HCT116 (cell line): Measurements from ENCODE around the gene UBE2E2. TPM values are rescaled to one million over a fixed set of nuclear protein-coding genes. Genes with fewer than 3 reads are reported as not detected.

Source experiments
- ATAC-seq: fragments of 200-7000 bp; cut with Tn5 transposase; 2 replicates; pipeline ENCODE4 v1.9.1; 2020; ENCODE audit warnings: mild to moderate bottlenecking, moderate library complexity
- BruUV-seq: library from RNA; stranded (reverse); fragments of 400-500 nt; replicated peaks from 2 replicates; lab custom pipeline; 2021; lab: Mats Ljungman, UMichigan
- CTCF ChIA-PET: fragments of 300-600 bp; sonication (Branson Sonifier 250); formaldehyde crosslinking; loops from one replicate; lab custom pipeline; 2021; ENCODE audit warnings: antibody characterized with exemption; lab: Charles Lee
- POLR2A ChIA-PET: fragments of 300-600, 350-600 bp; sonication (Branson Sonifier 250); formaldehyde crosslinking; loops from one replicate; lab custom pipeline; 2021; ENCODE audit warnings: antibody characterized with exemption; lab: Charles Lee
- RAD21 ChIA-PET, 2 experiments: fragments of 300-600 bp; sonication (Branson Sonifier 250); formaldehyde crosslinking; loops; one replicate each; lab custom pipeline; 2023; ENCODE audit warnings: low total read pairs in 2 of 2; ENCODE audit not compliant: uncharacterized antibody in 2 of 2, unreplicated experiment in 2 of 2, low non-redundant PET in 1 of 2; lab: Charles Lee
- DNase-seq: peaks from one replicate; pipeline ENCODE4 v3.0.0-alpha.2; 2010; ENCODE audit warnings: low read depth, low spot score
- H2AFZ ChIP-seq: fragments of 200-600 bp; shearing (Covaris generic), sonication (generic); 2 replicates; pipeline ENCODE4 v1.6.1; 2017; ENCODE audit warnings: low read depth, mixed run types, mixed read lengths, antibody characterized with exemption, low read length; ENCODE audit not compliant: poor library complexity, severe bottlenecking
- H3K27ac ChIP-seq: 2 replicates; pipeline ENCODE4 v1.5.1; 2012; ENCODE audit warnings: low read depth, low read length
- H3K27me3 ChIP-seq: fragments of 200-600 bp; sonication (generic); 2 replicates; pipeline ENCODE4 v1.6.1; 2016; ENCODE audit warnings: mixed run types, low read length, mixed read lengths; ENCODE audit not compliant: insufficient read depth
- H3K36me3 ChIP-seq, 2 experiments: fragments of 200-500 bp in 1 of 2; fragments of 200-600 bp in 1 of 2; sonication (Bioruptor generic) in 1 of 2; sonication (generic) in 1 of 2; 2 replicates each; pipeline versions ENCODE4 v1.5.1 to v1.6.1; 2014 to 2016; ENCODE audit warnings: low read length in 2 of 2, inconsistent platforms in 1 of 2, mixed read lengths in 1 of 2, mixed run types in 1 of 2; ENCODE audit not compliant: insufficient read depth in 2 of 2, control insufficient read depth in 1 of 2
- H3K4me1 ChIP-seq, 2 experiments: fragments of 200-600 bp in 1 of 2; sonication (generic) in 1 of 2; 2 replicates each; pipeline versions ENCODE4 v1.5.1 to v1.6.1; 2012 to 2017; ENCODE audit warnings: low read length in 2 of 2, inconsistent platforms in 1 of 2, mild to moderate bottlenecking in 1 of 2, mixed read lengths in 1 of 2, mixed run types in 1 of 2, moderate library complexity in 1 of 2; ENCODE audit not compliant: insufficient read depth in 2 of 2, control insufficient read depth in 1 of 2
- H3K4me2 ChIP-seq: fragments of 200-600 bp; sonication (generic); 2 replicates; pipeline ENCODE4 v1.6.1; 2017; ENCODE audit warnings: mixed run types, low read length, mixed read lengths
- H3K4me3 ChIP-seq, 2 experiments: fragments of 200-600 bp in 1 of 2; sonication (generic) in 1 of 2; replicated peaks in 1 of 2; 2 replicates each; pipeline ENCODE4 v1.5.1; 2011 to 2016; ENCODE audit warnings: low read length in 2 of 2, control low read depth in 1 of 2, low read depth in 1 of 2, mild to moderate bottlenecking in 1 of 2, mixed read lengths in 1 of 2, mixed run types in 1 of 2
- H3K79me2 ChIP-seq: fragments of 200-600 bp; sonication (generic); 2 replicates; pipeline ENCODE4 v1.6.1; 2017; ENCODE audit warnings: mild to moderate bottlenecking, mixed run types, low read length, moderate library complexity, mixed read lengths; ENCODE audit not compliant: insufficient read depth
- H3K9ac ChIP-seq: fragments of 200-600 bp; sonication (generic); 2 replicates; pipeline ENCODE4 v1.6.1; 2016; ENCODE audit warnings: low read length, mixed read lengths
- H3K9me2 ChIP-seq: fragments of 200-600 bp; sonication (generic), shearing (Covaris generic); 2 replicates; pipeline ENCODE4 v1.6.1; 2017; ENCODE audit warnings: mixed run types, mild to moderate bottlenecking, moderate library complexity; ENCODE audit not compliant: insufficient read depth
- H3K9me3 ChIP-seq, 2 experiments: fragments of 200-500 bp in 1 of 2; fragments of 200-600 bp in 1 of 2; sonication (Bioruptor generic) in 1 of 2; sonication (generic) in 1 of 2; 2 replicates each; pipeline ENCODE4 v1.6.1; 2014 to 2017; ENCODE audit warnings: low read length in 2 of 2, mixed read lengths in 2 of 2, inconsistent platforms in 1 of 2, low read depth in 1 of 2, mild to moderate bottlenecking in 1 of 2, mixed run types in 1 of 2, moderate library complexity in 1 of 2; ENCODE audit not compliant: control insufficient read depth in 1 of 2, insufficient read depth in 1 of 2
- H4K20me1 ChIP-seq: fragments of 200-600 bp; sonication (generic), shearing (Covaris generic); 2 replicates; pipeline ENCODE4 v1.6.1; 2017; ENCODE audit warnings: mixed run types, mild to moderate bottlenecking, moderate library complexity; ENCODE audit not compliant: insufficient read depth
- CEBPB ChIP-seq: IDR thresholded peaks from 2 replicates; pipeline ENCODE4 v1.6.1; 2012; ENCODE audit warnings: low read depth
- EZH2 ChIP-seq: fragments of 200-600 bp; sonication (generic); IDR thresholded peaks from 2 replicates; pipeline ENCODE4 v1.6.1; 2017; ENCODE audit warnings: antibody characterized with exemption, mixed run types
- JUND ChIP-seq: IDR thresholded peaks from 2 replicates; pipeline ENCODE4 v1.6.1; 2012
- POLR2A ChIP-seq: IDR thresholded peaks from 2 replicates; pipeline ENCODE4 v1.7.0; 2011; ENCODE audit warnings: borderline replicate concordance; ENCODE audit not compliant: insufficient read depth, insufficient read length; ENCODE audit errors: extremely low read depth
- POLR2AphosphoS5 ChIP-seq: IDR thresholded peaks from 2 replicates; pipeline ENCODE4 v1.6.1; 2011; ENCODE audit warnings: mild to moderate bottlenecking, low read depth, low read length, moderate library complexity
- RAD21 ChIP-seq: IDR thresholded peaks from 2 replicates; pipeline ENCODE4 v1.6.1; 2012; ENCODE audit warnings: low read depth, mild to moderate bottlenecking
- SP1 ChIP-seq: IDR thresholded peaks from 2 replicates; pipeline ENCODE4 v1.6.1; 2012; ENCODE audit warnings: low read depth
- SRF ChIP-seq: IDR thresholded peaks from 2 replicates; pipeline ENCODE4 v1.6.1; 2012; ENCODE audit warnings: low read depth
- YY1 ChIP-seq: IDR thresholded peaks from 2 replicates; pipeline ENCODE4 v1.6.1; 2011; ENCODE audit warnings: low read length, low read depth, moderate library complexity, mild to moderate bottlenecking; ENCODE audit not compliant: insufficient replicate concordance; ENCODE audit errors: extremely low read depth
- ZNF274 ChIP-seq: fragments of 200-500 bp; sonication (Bioruptor generic); IDR thresholded peaks from 2 replicates; pipeline ENCODE4 v1.6.1; 2014; ENCODE audit warnings: mild to moderate bottlenecking, low read depth, low read length, inconsistent platforms
- intact Hi-C: fragments of 100-400 bp; cut with micrococcal nuclease; formaldehyde crosslinking; loops from 2 replicates; pipeline ENCODE4 v1.10.0; 2022
- total RNA-seq: library from RNA; stranded (reverse); gene quantifications from one replicate; pipeline ENCODE4 v1.2.1, GENCODE V29; 2021; ENCODE audit not compliant: unreplicated experiment
- TF ChIP-seq, protein P1 (sequence below), 3 experiments: fragments of 200-600 bp in 1 of 3; sonication (generic) in 1 of 3; IDR thresholded peaks in 2 of 3; conservative IDR thresholded peaks in 1 of 3; 2 replicates each; pipeline ENCODE4 v1.5.1; 2012 to 2017; ENCODE audit warnings: low read depth in 2 of 3, low read length in 2 of 3, antibody characterized with exemption in 1 of 3, borderline replicate concordance in 1 of 3, control low read depth in 1 of 3, mild to moderate bottlenecking in 1 of 3, mixed read lengths in 1 of 3, mixed run types in 1 of 3, moderate library complexity in 1 of 3; ENCODE audit not compliant: insufficient read depth in 1 of 3
- TF ChIP-seq, protein P2 (sequence below): IDR thresholded peaks from 2 replicates; pipeline ENCODE4 v1.6.1; 2011; ENCODE audit warnings: mild to moderate bottlenecking, low read length, moderate library complexity; ENCODE audit not compliant: insufficient replicate concordance; ENCODE audit errors: extremely low read depth
- TF ChIP-seq, protein P3 (sequence below): IDR thresholded peaks from 2 replicates; pipeline ENCODE4 v1.6.1; 2012
- TF ChIP-seq, protein P4 (sequence below): IDR thresholded peaks from 2 replicates; pipeline ENCODE4 v1.6.1; 2012

UBE2E2 gene
- total RNA-seq, 1 experiment from 2014 or later: 21.4 TPM

DNA sequence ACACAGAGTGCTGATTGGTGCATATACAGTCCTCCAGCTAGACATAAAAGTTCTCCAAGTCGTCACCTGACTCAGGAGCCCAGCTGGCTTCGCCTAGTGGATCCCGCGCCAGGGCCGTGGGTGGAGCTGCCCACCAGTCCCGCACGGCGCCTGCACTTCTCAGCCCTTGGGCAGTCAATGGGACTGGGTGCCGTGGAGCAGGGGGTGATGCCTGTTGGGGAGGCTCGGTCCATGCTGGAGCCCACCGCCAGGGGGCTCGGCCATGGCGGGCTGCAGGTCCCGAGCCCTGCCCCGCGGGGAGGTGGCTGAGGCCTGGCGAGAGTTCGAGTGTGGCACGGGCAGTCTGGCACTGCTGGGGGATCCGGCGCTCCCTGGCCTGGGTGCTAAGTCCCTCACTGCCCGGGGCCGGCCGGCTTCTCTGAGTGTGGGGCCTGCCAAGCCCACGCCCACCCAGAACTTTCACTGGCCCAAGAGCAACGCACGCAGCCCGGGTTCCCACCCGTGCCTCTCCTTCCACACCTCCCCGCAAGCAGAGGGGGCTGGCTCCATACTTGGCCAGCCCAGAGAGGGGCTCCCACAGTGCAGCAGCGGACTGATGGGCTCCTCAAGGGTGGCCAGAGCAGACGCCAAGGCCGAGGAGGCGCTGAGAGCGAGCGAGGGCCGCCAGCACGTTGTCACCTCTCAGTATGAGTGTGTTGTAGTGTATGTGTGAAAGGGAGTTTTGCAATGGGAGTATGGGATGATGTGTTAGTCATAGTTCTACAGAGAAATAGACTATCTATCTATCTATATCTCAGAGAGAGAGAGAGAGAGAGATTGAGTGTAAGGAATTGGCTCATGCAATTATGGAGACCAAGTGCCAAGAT is 69.0 kb downstream of the UBE2E2 start (continued):
- TF ChIP-seq, protein P1, sequence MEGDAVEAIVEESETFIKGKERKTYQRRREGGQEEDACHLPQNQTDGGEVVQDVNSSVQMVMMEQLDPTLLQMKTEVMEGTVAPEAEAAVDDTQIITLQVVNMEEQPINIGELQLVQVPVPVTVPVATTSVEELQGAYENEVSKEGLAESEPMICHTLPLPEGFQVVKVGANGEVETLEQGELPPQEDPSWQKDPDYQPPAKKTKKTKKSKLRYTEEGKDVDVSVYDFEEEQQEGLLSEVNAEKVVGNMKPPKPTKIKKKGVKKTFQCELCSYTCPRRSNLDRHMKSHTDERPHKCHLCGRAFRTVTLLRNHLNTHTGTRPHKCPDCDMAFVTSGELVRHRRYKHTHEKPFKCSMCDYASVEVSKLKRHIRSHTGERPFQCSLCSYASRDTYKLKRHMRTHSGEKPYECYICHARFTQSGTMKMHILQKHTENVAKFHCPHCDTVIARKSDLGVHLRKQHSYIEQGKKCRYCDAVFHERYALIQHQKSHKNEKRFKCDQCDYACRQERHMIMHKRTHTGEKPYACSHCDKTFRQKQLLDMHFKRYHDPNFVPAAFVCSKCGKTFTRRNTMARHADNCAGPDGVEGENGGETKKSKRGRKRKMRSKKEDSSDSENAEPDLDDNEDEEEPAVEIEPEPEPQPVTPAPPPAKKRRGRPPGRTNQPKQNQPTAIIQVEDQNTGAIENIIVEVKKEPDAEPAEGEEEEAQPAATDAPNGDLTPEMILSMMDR (IDR thresholded peaks at IDR 0.05 in 2 of 3, conservative IDR thresholded peaks at IDR 0.05 in 1 of 3; ENCODE audit: borderline replicate concordance in 1 of 3, insufficient read depth in 1 of 3, low read depth in 2 of 3, low read length in 2 of 3): no peak

DNA sequence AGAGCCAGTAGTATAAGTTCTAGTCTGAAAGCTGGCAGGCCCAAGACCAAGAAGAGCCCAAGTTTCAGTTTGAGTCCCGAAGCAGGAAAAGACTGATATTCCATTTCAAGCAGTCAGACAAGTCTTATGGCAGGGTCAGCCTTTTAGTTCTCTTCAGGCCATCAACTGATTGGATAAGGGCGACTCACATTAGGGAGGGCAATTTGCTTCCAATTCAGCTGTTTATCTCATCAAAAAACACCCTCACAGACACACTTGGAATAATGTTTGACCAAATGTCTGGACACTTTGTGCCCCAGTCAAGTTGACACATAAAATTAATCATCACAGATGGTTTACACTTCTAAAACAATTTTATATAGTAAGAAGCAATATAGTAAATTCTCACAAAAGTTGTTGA is 69.7 kb downstream of the UBE2E2 start:
- H3K36me3 ChIP-seq: no peaks in the 10 kb centered on the region
- no peak overlapping the region for H3K9ac ChIP-seq
- DNase-seq: no peak
- no peak for ATAC-seq
- no peaks in the 10 kb centered on the region for H3K79me2 ChIP-seq
- H3K9me2 ChIP-seq: no peaks in the 10 kb centered on the region
- ChIA-PET CTCF (no interaction called here), RAD21 (no interaction called here)
- no peak for TF ChIP-seq EZH2
- no peak for TF ChIP-seq POLR2A
- TF ChIP-seq POLR2AphosphoS5: no peak
- TF ChIP-seq, protein P2, sequence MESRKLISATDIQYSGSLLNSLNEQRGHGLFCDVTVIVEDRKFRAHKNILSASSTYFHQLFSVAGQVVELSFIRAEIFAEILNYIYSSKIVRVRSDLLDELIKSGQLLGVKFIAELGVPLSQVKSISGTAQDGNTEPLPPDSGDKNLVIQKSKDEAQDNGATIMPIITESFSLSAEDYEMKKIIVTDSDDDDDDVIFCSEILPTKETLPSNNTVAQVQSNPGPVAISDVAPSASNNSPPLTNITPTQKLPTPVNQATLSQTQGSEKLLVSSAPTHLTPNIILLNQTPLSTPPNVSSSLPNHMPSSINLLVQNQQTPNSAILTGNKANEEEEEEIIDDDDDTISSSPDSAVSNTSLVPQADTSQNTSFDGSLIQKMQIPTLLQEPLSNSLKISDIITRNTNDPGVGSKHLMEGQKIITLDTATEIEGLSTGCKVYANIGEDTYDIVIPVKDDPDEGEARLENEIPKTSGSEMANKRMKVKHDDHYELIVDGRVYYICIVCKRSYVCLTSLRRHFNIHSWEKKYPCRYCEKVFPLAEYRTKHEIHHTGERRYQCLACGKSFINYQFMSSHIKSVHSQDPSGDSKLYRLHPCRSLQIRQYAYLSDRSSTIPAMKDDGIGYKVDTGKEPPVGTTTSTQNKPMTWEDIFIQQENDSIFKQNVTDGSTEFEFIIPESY: no peak
- TF ChIP-seq, protein P1 (IDR thresholded peaks at IDR 0.05 in 2 of 3, conservative IDR thresholded peaks at IDR 0.05 in 1 of 3; ENCODE audit: borderline replicate concordance in 1 of 3, insufficient read depth in 1 of 3, low read depth in 2 of 3, low read length in 2 of 3): no peak
- TF ChIP-seq, protein P3, sequence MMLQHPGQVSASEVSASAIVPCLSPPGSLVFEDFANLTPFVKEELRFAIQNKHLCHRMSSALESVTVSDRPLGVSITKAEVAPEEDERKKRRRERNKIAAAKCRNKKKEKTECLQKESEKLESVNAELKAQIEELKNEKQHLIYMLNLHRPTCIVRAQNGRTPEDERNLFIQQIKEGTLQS: no peak
- TF ChIP-seq YY1: no peak
- no peak for TF ChIP-seq SRF
- TF ChIP-seq, protein P4, sequence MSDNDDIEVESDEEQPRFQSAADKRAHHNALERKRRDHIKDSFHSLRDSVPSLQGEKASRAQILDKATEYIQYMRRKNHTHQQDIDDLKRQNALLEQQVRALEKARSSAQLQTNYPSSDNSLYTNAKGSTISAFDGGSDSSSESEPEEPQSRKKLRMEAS: no peak
- TF ChIP-seq JUND: no peak
- TF ChIP-seq SP1: no peak
- TF ChIP-seq CEBPB: no peak
- no peak for TF ChIP-seq RAD21
- no peak for TF ChIP-seq ZNF274
- TF ChIP-seq, all 23 proteins: peak for 0
- no TSS peak for BruUV-seq
- no peak overlapping the region for H3K4me3 ChIP-seq
- intact Hi-C loops: no loop called here
- POLR2A ChIA-PET: no interaction called here
- H3K27me3 ChIP-seq: 0 out of 2 replicates have a peak, but pooled peaks cover 2% of the 10 kb centered on the region
- no peaks in the 10 kb centered on the region for H3K4me1 ChIP-seq
- H3K9me3 ChIP-seq: no peaks in the 10 kb centered on the region
- H2AFZ ChIP-seq: no peak overlapping the region
- H3K4me2 ChIP-seq: no peak overlapping the region
- no peaks in the 10 kb centered on the region for H4K20me1 ChIP-seq
- no peak overlapping the region for H3K27ac ChIP-seq
